MCF 10A (cell line): Measurements from ENCODE around the gene SLC10A2. TPM values are rescaled to one million over a fixed set of nuclear protein-coding genes. Genes with fewer than 3 reads are reported as not detected.
"Not testable (repeated sequence)": the region's sequence is repeated elsewhere in the genome, so short reads cannot be mapped to it uniquely, and the experiment has no call there.

Experiments used
- BruUV-seq: library from RNA; stranded (reverse); fragments of 400-500 nt; replicated peaks from 2 replicates; lab custom pipeline; 2021; lab: Mats Ljungman, UMichigan
- CTCF ChIA-PET: fragments of 300-600 bp; sonication (Branson Sonifier 250); formaldehyde crosslinking; extraction: SDS; loops from one replicate; lab custom pipeline; 2021; ENCODE audit warnings: antibody characterized with exemption, inconsistent platforms; lab: Yijun Ruan, JAX
- POLR2A ChIA-PET: fragments of 300-600, 350-650 bp; sonication (Branson Sonifier 250); formaldehyde crosslinking; extraction: SDS; loops from one replicate; lab custom pipeline; 2020; ENCODE audit warnings: antibody characterized with exemption, inconsistent platforms; lab: Yijun Ruan, JAX
- DNase-seq: peaks from one replicate; pipeline ENCODE4 v3.0.0-alpha.2; 2018; ENCODE audit not compliant: unreplicated experiment
- H3K27ac Mint-ChIP-seq: one replicate; pipeline ENCODE4 v1.8.0; 2022; ENCODE audit warnings: mild to moderate bottlenecking, low read depth, mixed read lengths; ENCODE audit not compliant: unreplicated experiment
- H3K27me3 Mint-ChIP-seq: one replicate; pipeline ENCODE4 v1.8.0; 2022; ENCODE audit warnings: mixed read lengths; ENCODE audit not compliant: insufficient read depth, unreplicated experiment
- H3K36me3 Mint-ChIP-seq: one replicate; pipeline ENCODE4 v1.8.0; 2022; ENCODE audit warnings: mild to moderate bottlenecking, moderate library complexity, mixed read lengths; ENCODE audit not compliant: insufficient read depth, unreplicated experiment
- H3K4me1 Mint-ChIP-seq: one replicate; pipeline ENCODE4 v1.8.0; 2022; ENCODE audit warnings: mixed read lengths; ENCODE audit not compliant: insufficient read depth, unreplicated experiment
- H3K4me3 Mint-ChIP-seq: one replicate; pipeline ENCODE4 v1.8.0; 2022; ENCODE audit warnings: mild to moderate bottlenecking, moderate library complexity, mixed read lengths; ENCODE audit not compliant: unreplicated experiment
- H3K9me3 Mint-ChIP-seq: one replicate; pipeline ENCODE4 v1.8.0; 2022; ENCODE audit warnings: mixed read lengths; ENCODE audit not compliant: unreplicated experiment
- CTCF ChIP-seq: fragments of 200-600 bp; IDR thresholded peaks from one replicate; pipeline ENCODE4 v1.8.0; 2022; ENCODE audit warnings: antibody characterized with exemption, mild to moderate bottlenecking; ENCODE audit not compliant: unreplicated experiment
- intact Hi-C: fragments of 100-400 bp; cut with micrococcal nuclease; formaldehyde crosslinking; loops from 2 replicates; pipeline ENCODE4 v1.14.1; 2022
- total RNA-seq: library from RNA; stranded (reverse); gene quantifications from 2 replicates; pipeline ENCODE4 v1.2.3, GENCODE V29; 2022

The SLC10A2 gene
- total RNA-seq, 1 experiment from 2014 or later: not detected

GRCh38 chr13:103099722-103100293 is 33.6 kb upstream of the SLC10A2 start:
- Mint-ChIP-seq H3K4me1 (peaks cover 5% of the 10 kb centered on the region), H3K4me3 (no peak overlapping the region), H3K27ac (no peak overlapping the region), H3K36me3 (no peaks in the 10 kb centered on the region), H3K27me3 (no peaks in the 10 kb centered on the region), H3K9me3 (no peaks in the 10 kb centered on the region)
- intact Hi-C loops: no loop called here
- DNase-seq: no peak
- TF ChIP-seq CTCF: no peak
- ChIA-PET POLR2A (interaction anchor here (0.7 kb wide), 1 partner anchor 12 kb away, joined by 3 read pairs; no protein-coding TSS in a partner anchor), CTCF (no interaction called here)
- no TSS peak for BruUV-seq

DNA sequence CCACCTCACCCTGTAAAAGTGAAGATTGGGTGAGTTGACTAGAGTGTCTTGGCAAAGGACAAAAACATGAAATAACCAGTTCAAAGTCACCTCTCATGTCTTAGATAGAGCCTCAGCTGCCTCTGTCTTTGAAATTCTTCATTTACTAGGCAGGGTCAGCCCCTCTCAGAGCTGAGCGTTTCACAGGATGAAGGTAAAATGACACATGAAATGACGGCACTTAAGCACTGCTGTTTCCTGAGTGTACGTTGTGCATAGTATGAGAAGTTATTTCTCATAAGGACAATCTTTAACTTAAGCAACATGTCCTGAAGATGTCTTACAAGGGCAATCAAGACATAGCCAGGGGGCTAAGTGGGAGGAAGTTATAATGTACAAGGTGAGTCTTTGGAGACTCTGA is 32.3 kb upstream of the SLC10A2 start:
- Mint-ChIP-seq H3K27me3 (no peaks in the 10 kb centered on the region), H3K36me3 (no peaks in the 10 kb centered on the region), H3K4me3 (no peak overlapping the region), H3K4me1 (peaks cover 5% of the 10 kb centered on the region), H3K27ac (no peak overlapping the region), H3K9me3 (no peaks in the 10 kb centered on the region)
- ChIA-PET POLR2A (no interaction called here), CTCF (interaction anchor here (0.9 kb wide), 1 partner anchor 48 kb away, joined by 4 read pairs; no protein-coding TSS in a partner anchor)
- no peak for DNase-seq
- TF ChIP-seq CTCF: no peak
- BruUV-seq: no TSS peak
- intact Hi-C loops: no loop called here

GRCh38 chr13:103097366-103097928 is 31.2 kb upstream of the SLC10A2 start:
- Mint-ChIP-seq H3K36me3 (no peaks in the 10 kb centered on the region), H3K4me3 (no peak overlapping the region), H3K27me3 (no peaks in the 10 kb centered on the region), H3K27ac (no peak overlapping the region), H3K4me1 (peaks cover 5% of the 10 kb centered on the region), H3K9me3 (no peaks in the 10 kb centered on the region)
- no peak for DNase-seq
- no peak for TF ChIP-seq CTCF
- ChIA-PET CTCF (no interaction called here), POLR2A (no interaction called here)
- intact Hi-C loops: no loop called here
- no TSS peak for BruUV-seq

DNA sequence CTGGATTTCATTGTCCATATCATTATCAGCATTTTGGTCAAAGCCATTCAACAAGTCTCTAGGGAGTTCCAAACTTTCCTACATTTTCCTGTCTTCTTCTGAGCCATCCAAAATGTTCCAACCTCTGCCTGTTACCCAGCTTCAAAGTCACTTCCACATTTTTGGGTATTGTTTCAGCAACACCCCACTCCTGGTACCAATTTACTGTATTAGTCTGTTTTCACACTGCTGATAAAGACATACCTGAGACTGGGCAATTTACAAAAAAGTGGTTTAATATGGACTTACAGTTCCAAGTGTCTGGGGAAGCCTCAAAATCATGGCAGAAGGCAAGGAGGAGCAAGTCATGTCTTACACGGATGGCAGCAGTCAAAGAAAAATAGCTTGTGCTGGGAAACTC is 27.4 kb upstream of the SLC10A2 start:
- POLR2A ChIA-PET, H3K27ac Mint-ChIP-seq, intact Hi-C loops, H3K9me3 Mint-ChIP-seq, H3K4me3 Mint-ChIP-seq, H3K27me3 Mint-ChIP-seq, DNase-seq, BruUV-seq, H3K4me1 Mint-ChIP-seq, H3K36me3 Mint-ChIP-seq: not testable (repeated sequence)
- CTCF ChIA-PET: interaction anchor here (1.0 kb wide), 1 partner anchor 1418 kb away, joined by 3 read pairs; no protein-coding TSS in a partner anchor
